Measurements from ENCODE around the gene SPDYE8. TPM values are rescaled to one million over a fixed set of nuclear protein-coding genes. Genes with fewer than 3 reads are reported as not detected.
"Not testable (repeated sequence)": the region's sequence is repeated elsewhere in the genome, so short reads cannot be mapped to it uniquely, and the experiment has no call there.

SPDYE8 gene
- not detected in 2 replicates for polyA plus RNA-seq (2011; rRNA removed)
- not detected in 2 replicates for polyA plus RNA-seq (2012; cell fraction: cytosol; rRNA removed)
- 0.07 TPM in 1 of 2 replicates, not detected in the other for polyA plus RNA-seq (2012; cell fraction: nucleus; rRNA removed)
- not detected in 3 replicates for polyA plus RNA-seq (2017; fragmentation: RNase III; extraction: RNeasy Plus Mini Kit Qiagen cat#74134 plus additional on column Dnase treatment)
- polyA minus RNA-seq (2011; rRNA and poly(A)+ RNA removed): not detected in 2 replicates

- FAIRE-seq: not testable (repeated sequence)
Observed at GRCh38 chr7:73029666-73030065, at the start of gene SPDYE8. Gene SPDYE8 (minus strand): TSS chr7:73029766. CDS start chr7:73027966, 1,800 bp downstream.

DNA sequence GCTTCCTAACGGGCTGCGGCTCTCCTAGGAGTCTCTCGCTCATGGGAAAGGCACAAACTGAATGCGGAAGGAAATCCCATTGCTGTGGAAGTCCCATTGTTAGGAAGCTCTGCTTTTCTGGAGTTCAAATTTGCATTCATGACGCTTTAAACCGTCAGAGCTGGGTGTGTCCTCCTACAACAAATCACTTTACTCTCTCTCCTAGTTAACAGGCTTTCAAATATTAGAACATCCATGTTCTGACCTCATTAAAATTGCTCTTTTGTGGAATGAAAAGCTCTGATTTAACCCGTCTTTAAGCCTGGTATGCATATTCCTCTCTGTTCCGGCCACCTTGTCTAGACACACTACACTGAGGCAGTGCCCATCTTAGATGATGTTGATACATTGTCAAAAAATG, 28.2 kb upstream of the SPDYE8 start, which contains the start of gene SPDYE11:
TSS of gene SPDYE11 (minus strand) at position 101 of the 400 bp plus-strand sequence. CDS start 1,800 bp downstream, outside the sequence.
- H3K27ac ChIP-seq; H3K4me2 ChIP-seq; FAIRE-seq; H3K9me3 ChIP-seq; ATAC-seq; CTCF ChIA-PET; DNase-seq (ENCODE audit: low read depth in 1 of 2, low spot score in 1 of 2); H3K4me3 ChIP-seq; POLR2A ChIA-PET; H3K4me1 ChIP-seq: not testable (repeated sequence)
- no CpG with 5 or more reads among the region's 8 CpGs for WGBS (ENCODE audit: missing lambda C conversion rate)

More at GRCh38 chr7:73029666-73030065, at the start of gene SPDYE8:
- H3K9me3 ChIP-seq; DNase-seq (ENCODE audit: low read depth in 1 of 2, low spot score in 1 of 2); H3K27ac ChIP-seq; POLR2A ChIA-PET; H3K4me3 ChIP-seq; CTCF ChIA-PET; H3K4me2 ChIP-seq; ATAC-seq; H3K4me1 ChIP-seq: not testable (repeated sequence)
- no CpG with 5 or more reads among the region's 8 CpGs for WGBS (ENCODE audit: missing lambda C conversion rate)

DNA sequence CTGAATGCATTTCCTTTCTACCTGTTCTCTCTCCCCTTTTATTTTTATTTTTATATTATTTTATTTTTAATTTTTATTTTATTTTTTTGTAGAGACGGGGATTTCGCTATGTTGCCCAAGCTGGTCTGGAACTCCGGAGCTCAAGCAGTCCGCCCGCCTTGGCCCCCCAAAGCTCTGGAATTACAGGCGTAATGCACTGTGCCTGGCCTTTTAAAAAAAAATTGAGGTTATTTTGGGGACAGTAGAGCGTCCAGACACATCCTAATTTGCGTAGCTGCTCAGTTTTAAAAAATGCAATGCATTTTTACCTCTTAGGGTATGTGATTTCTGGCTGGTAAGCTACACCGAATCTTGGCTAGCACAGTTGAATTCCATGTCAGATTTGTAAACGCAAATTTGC, 23.1 kb downstream of the SPDYE8 start:
- Histone ChIP-seq H3K4me3 (peak overlapping the region; percentile 58), H3K27ac (peak overlapping the region; percentile 80 to 85), H3K4me2 (peak overlapping the region; percentile 86)
- POLR2A ChIA-PET; H3K4me1 ChIP-seq; H3K9me3 ChIP-seq; CTCF ChIA-PET; ATAC-seq; DNase-seq (ENCODE audit: low read depth in 1 of 2, low spot score in 1 of 2); FAIRE-seq: not testable (repeated sequence)
- 20% methylated on average over 10 of the region's 10 CpGs for WGBS (ENCODE audit: missing lambda C conversion rate)

- FAIRE-seq, POLR2A ChIA-PET, H3K9me3 ChIP-seq, H3K4me1 ChIP-seq, CTCF ChIA-PET: not testable (repeated sequence)
- H3K4me2 ChIP-seq: peak overlapping the region; percentile 86; the same call in 1 of the 3 replicates
- TF ChIP-seq, protein P1, sequence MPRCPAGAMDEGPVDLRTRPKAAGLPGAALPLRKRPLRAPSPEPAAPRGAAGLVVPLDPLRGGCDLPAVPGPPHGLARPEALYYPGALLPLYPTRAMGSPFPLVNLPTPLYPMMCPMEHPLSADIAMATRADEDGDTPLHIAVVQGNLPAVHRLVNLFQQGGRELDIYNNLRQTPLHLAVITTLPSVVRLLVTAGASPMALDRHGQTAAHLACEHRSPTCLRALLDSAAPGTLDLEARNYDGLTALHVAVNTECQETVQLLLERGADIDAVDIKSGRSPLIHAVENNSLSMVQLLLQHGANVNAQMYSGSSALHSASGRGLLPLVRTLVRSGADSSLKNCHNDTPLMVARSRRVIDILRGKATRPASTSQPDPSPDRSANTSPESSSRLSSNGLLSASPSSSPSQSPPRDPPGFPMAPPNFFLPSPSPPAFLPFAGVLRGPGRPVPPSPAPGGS (IDR thresholded peaks at IDR 0.05): 0 out of 3 replicates have a peak, but pooled peaks have one; percentile 60
- peak; percentile 66 for TF ChIP-seq POLR2A (IDR thresholded peaks at IDR 0.05; ENCODE audit: low read length)
- TF ChIP-seq RFX5 (IDR thresholded peaks at IDR 0.05): peak; percentile 62; the same call in 1 of the 2 replicates
- peak overlapping the region; percentile 58 for H3K4me3 ChIP-seq
- peak overlapping the region; percentile 85 to 95 for H3K27ac ChIP-seq
- DNase-seq (ENCODE audit: low read depth in 1 of 2, low spot score in 1 of 2) (peak in 1 of 2 experiments; percentile 88), ATAC-seq (peak; percentile 93 to 99)
- WGBS (ENCODE audit: missing lambda C conversion rate): 1% methylated on average over 34 of the region's 66 CpGs
Observed at GRCh38 chr7:73005693-73006447, 23.7 kb downstream of the SPDYE8 start.

- FAIRE-seq; CTCF ChIA-PET; DNase-seq (ENCODE audit: low read depth in 1 of 2, low spot score in 1 of 2); H3K9me3 ChIP-seq; POLR2A ChIA-PET; H3K4me2 ChIP-seq; H3K4me1 ChIP-seq: not testable (repeated sequence)
- no CpG with 5 or more reads among the region's 30 CpGs for WGBS (ENCODE audit: missing lambda C conversion rate)
- peak; percentile 95 to 98 for ATAC-seq
- peak overlapping the region; percentile 83 to 95 for H3K27ac ChIP-seq
- peak overlapping the region; percentile 58 for H3K4me3 ChIP-seq
Observed at GRCh38 chr7:73005356-73005692, 24.2 kb downstream of the SPDYE8 start.

- POLR2A ChIA-PET; H3K4me3 ChIP-seq; H3K4me1 ChIP-seq; FAIRE-seq; H3K9me3 ChIP-seq; DNase-seq (ENCODE audit: low read depth in 1 of 2, low spot score in 1 of 2); H3K4me2 ChIP-seq; CTCF ChIA-PET; H3K27ac ChIP-seq: not testable (repeated sequence)
- peak; percentile 48 to 62 for ATAC-seq
- no CpG with 5 or more reads among the region's 11 CpGs for WGBS (ENCODE audit: missing lambda C conversion rate)
Observed at GRCh38 chr7:72997887-72998468, 31.6 kb downstream of the SPDYE8 start.

DNA sequence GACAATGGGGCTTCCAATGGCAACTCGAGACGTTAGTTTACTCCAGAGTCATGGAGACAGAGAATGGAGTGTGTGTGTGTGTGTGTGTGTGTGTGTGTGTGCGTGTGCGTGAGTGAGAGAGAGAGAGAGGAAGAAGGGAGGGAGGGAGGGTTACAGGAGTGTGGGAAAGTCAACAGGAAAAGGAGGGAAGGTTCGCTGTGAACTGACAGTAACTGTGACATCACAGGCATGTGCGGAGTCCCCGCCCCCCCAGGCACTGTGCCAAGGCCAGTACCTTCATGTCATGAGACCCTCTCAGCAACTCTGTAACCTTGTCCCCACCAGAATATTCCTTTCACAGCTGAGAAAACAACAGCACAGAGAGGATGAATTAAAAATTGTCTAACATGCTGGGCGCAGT, 32.1 kb downstream of the SPDYE8 start:
- H3K4me1 ChIP-seq; POLR2A ChIA-PET; CTCF ChIA-PET; DNase-seq (ENCODE audit: low read depth in 1 of 2, low spot score in 1 of 2); H3K4me2 ChIP-seq; H3K4me3 ChIP-seq; H3K27ac ChIP-seq; H3K9me3 ChIP-seq; FAIRE-seq: not testable (repeated sequence)
- ATAC-seq: peak; percentile 48 to 72
- WGBS (ENCODE audit: missing lambda C conversion rate): no CpG with 5 or more reads among the region's 8 CpGs

- ATAC-seq; POLR2A ChIA-PET; H3K9me3 ChIP-seq; H3K27ac ChIP-seq; CTCF ChIA-PET; DNase-seq (ENCODE audit: low read depth in 1 of 2, low spot score in 1 of 2); H3K4me3 ChIP-seq; FAIRE-seq; H3K4me2 ChIP-seq; H3K4me1 ChIP-seq: not testable (repeated sequence)
- 98% methylated on average over 8 of the region's 8 CpGs for WGBS (ENCODE audit: missing lambda C conversion rate)
Observed at GRCh38 chr7:72995484-72995883, 34.1 kb downstream of the SPDYE8 start.

- FAIRE-seq; H3K4me3 ChIP-seq; POLR2A ChIA-PET; H3K4me1 ChIP-seq; DNase-seq (ENCODE audit: low read depth in 1 of 2, low spot score in 1 of 2); H3K4me2 ChIP-seq; CTCF ChIA-PET; H3K9me3 ChIP-seq; H3K27ac ChIP-seq: not testable (repeated sequence)
- peak; percentile 69 for ATAC-seq
- WGBS (ENCODE audit: missing lambda C conversion rate): no CpG with 5 or more reads among the region's 14 CpGs
Observed at GRCh38 chr7:72990146-72990913, 39.2 kb downstream of the SPDYE8 start.

- CTCF ChIA-PET; FAIRE-seq; POLR2A ChIA-PET; H3K4me3 ChIP-seq; ATAC-seq; H3K9me3 ChIP-seq; H3K4me2 ChIP-seq; H3K27ac ChIP-seq; H3K4me1 ChIP-seq; DNase-seq (ENCODE audit: low read depth in 1 of 2, low spot score in 1 of 2): not testable (repeated sequence)
- 87% methylated on average over 8 of the region's 11 CpGs for WGBS (ENCODE audit: missing lambda C conversion rate)
Observed at GRCh38 chr7:72982084-72982483, 47.5 kb downstream of the SPDYE8 start.

Measured in A549 (cell line).